Calu3 (cell line): Measurements from ENCODE around the gene CACNG8. TPM values are rescaled to one million over a fixed set of nuclear protein-coding genes. Genes with fewer than 3 reads are reported as not detected.
"Not testable (repeated sequence)": the region's sequence is repeated elsewhere in the genome, so short reads cannot be mapped to it uniquely, and the experiment has no call there.

Source experiments
- BruUV-seq: library from RNA; stranded (reverse); fragments of 400-500 nt; replicated peaks from 2 replicates; lab custom pipeline; 2021; lab: Mats Ljungman, UMichigan
- CTCF ChIA-PET: fragments of 300-600 bp; sonication (Branson Sonifier 250); formaldehyde crosslinking; loops from one replicate; lab custom pipeline; 2022; ENCODE audit warnings: antibody characterized with exemption; lab: Charles Lee
- DNase-seq: peaks from one replicate; pipeline ENCODE4 v3.0.0; 2022
- H3K27ac Mint-ChIP-seq: one replicate; pipeline ENCODE4 v1.8.0; 2022; ENCODE audit warnings: mixed read lengths; ENCODE audit not compliant: unreplicated experiment
- H3K27me3 Mint-ChIP-seq: one replicate; pipeline ENCODE4 v1.8.0; 2022; ENCODE audit warnings: mixed read lengths; ENCODE audit not compliant: unreplicated experiment
- H3K36me3 Mint-ChIP-seq: one replicate; pipeline ENCODE4 v1.8.0; 2022; ENCODE audit warnings: mild to moderate bottlenecking, moderate library complexity, mixed read lengths; ENCODE audit not compliant: insufficient read depth, unreplicated experiment
- H3K4me1 Mint-ChIP-seq: one replicate; pipeline ENCODE4 v1.8.0; 2022; ENCODE audit warnings: mild to moderate bottlenecking, low read depth, mixed read lengths; ENCODE audit not compliant: unreplicated experiment
- H3K4me3 Mint-ChIP-seq: one replicate; pipeline ENCODE4 v1.8.0; 2022; ENCODE audit warnings: mild to moderate bottlenecking, low read depth, moderate library complexity, mixed read lengths; ENCODE audit not compliant: unreplicated experiment
- H3K9me3 Mint-ChIP-seq: one replicate; pipeline ENCODE4 v1.8.0; 2022; ENCODE audit warnings: low read depth, mixed read lengths; ENCODE audit not compliant: unreplicated experiment
- CTCF ChIP-seq: fragments of 200-600 bp; IDR thresholded peaks from one replicate; pipeline ENCODE4 v1.8.0; 2022; ENCODE audit warnings: antibody characterized with exemption; ENCODE audit not compliant: unreplicated experiment
- intact Hi-C: fragments of 100-400 bp; cut with micrococcal nuclease; formaldehyde crosslinking; loops from one replicate; pipeline ENCODE4 v1.10.0; 2022; ENCODE audit not compliant: unreplicated experiment
- total RNA-seq: library from RNA; stranded (reverse); gene quantifications from 2 replicates; pipeline ENCODE4 v1.2.3, GENCODE V29; 2022

The CACNG8 gene
- total RNA-seq, 1 experiment from 2014 or later: 19.0 TPM

GRCh38 chr19:53944933-53945332 is 17.8 kb upstream of the CACNG8 start:
- no peak for DNase-seq
- Mint-ChIP-seq H3K36me3 (peaks cover 7% of the 10 kb centered on the region), H3K9me3 (peaks cover 4% of the 10 kb centered on the region), H3K27ac (no peak overlapping the region), H3K4me3 (no peak overlapping the region), H3K4me1 (peaks cover 11% of the 10 kb centered on the region), H3K27me3 (peaks cover 39% of the 10 kb centered on the region)
- CTCF ChIA-PET: interaction anchor here (2.0 kb wide), 1 partner anchor 79 kb away, joined by 5 read pairs; no protein-coding TSS in a partner anchor
- no peak for TF ChIP-seq CTCF
- intact Hi-C loops: no loop called here
- no TSS peak for BruUV-seq

GRCh38 chr19:53945441-53945840 is 17.3 kb upstream of the CACNG8 start:
- Mint-ChIP-seq H3K27ac (no peak overlapping the region), H3K27me3 (peaks cover 34% of the 10 kb centered on the region), H3K36me3 (peaks cover 7% of the 10 kb centered on the region), H3K9me3 (peaks cover 4% of the 10 kb centered on the region), H3K4me1 (peaks cover 11% of the 10 kb centered on the region), H3K4me3 (no peak overlapping the region)
- intact Hi-C loops: no loop called here
- no TSS peak for BruUV-seq
- TF ChIP-seq CTCF: no peak
- CTCF ChIA-PET: interaction anchor here (2.0 kb wide), 1 partner anchor 78 kb away, joined by 5 read pairs; no protein-coding TSS in a partner anchor
- peak; percentile 35 for DNase-seq

- BruUV-seq: no TSS peak
- CTCF ChIA-PET: interaction anchor here (2.0 kb wide), 1 partner anchor 78 kb away, joined by 5 read pairs; no protein-coding TSS in a partner anchor
- Mint-ChIP-seq H3K27me3 (peaks cover 28% of the 10 kb centered on the region), H3K9me3 (peaks cover 4% of the 10 kb centered on the region), H3K4me3 (no peak overlapping the region), H3K27ac (no peak overlapping the region), H3K36me3 (peaks cover 10% of the 10 kb centered on the region), H3K4me1 (peaks cover 11% of the 10 kb centered on the region)
- DNase-seq: no peak
- intact Hi-C loops: no loop called here
- TF ChIP-seq CTCF: no peak
Measured at GRCh38 chr19:53945998-53946397, 16.7 kb upstream of the CACNG8 start.

GRCh38 chr19:53947624-53948023 is 15.1 kb upstream of the CACNG8 start:
- Mint-ChIP-seq H3K4me3 (no peak overlapping the region), H3K9me3 (peaks cover 4% of the 10 kb centered on the region), H3K27ac (no peak overlapping the region), H3K4me1 (peaks cover 11% of the 10 kb centered on the region), H3K27me3 (peaks cover 27% of the 10 kb centered on the region), H3K36me3 (peaks cover 8% of the 10 kb centered on the region)
- CTCF ChIA-PET: interaction anchor here (0.5 to 1.8 kb wide), 11 partner anchors 14 to 1072 kb away, joined by 3 to 10 read pairs (median 4); partner anchors contain the start of gene MYADM
- intact Hi-C loops: no loop called here
- peak; percentile 41 for DNase-seq
- no peak for TF ChIP-seq CTCF
- BruUV-seq: no TSS peak

GRCh38 chr19:53948611-53949010 is 14.1 kb upstream of the CACNG8 start:
- DNase-seq, intact Hi-C loops, BruUV-seq, H3K36me3 Mint-ChIP-seq, H3K27ac Mint-ChIP-seq, H3K9me3 Mint-ChIP-seq, H3K4me3 Mint-ChIP-seq: not testable (repeated sequence)
- CTCF ChIA-PET: interaction anchor here (0.6 to 1.8 kb wide), 5 partner anchors 32 to 156 kb away, joined by 3 to 6 read pairs (median 4); no protein-coding TSS in a partner anchor
- peaks cover 21% of the 10 kb centered on the region for H3K27me3 Mint-ChIP-seq
- peaks cover 11% of the 10 kb centered on the region for H3K4me1 Mint-ChIP-seq
